Measurements from ENCODE around the gene IQSEC2.
A peak's percentile ranks its signal among the peaks of the same experiment; 100 is the strongest.

Gene IQSEC2

DNA sequence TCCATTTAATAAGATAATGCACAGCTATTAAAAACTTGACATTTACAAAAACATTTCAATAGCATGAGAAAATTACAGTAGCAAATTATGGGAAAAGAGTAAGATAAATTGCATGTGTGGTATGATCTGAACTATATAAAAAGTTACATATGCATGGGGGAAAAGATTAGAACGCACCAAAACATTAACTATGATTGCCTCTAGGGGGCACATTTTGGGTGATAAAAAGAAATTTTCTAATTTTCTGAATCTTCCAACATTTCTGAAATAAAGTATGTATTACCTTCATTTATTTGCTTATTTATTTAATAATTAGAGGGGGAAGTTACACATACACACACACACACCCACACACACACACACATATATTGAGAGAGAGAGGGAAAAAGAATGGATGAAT, 36.8 kb downstream of the IQSEC2 start:
- no peak overlapping the region for H3K27ac ChIP-seq (ENCODE audit: low read depth, low read length)
- H3K36me3 ChIP-seq (ENCODE audit: control insufficient read depth, insufficient read depth, low read length): no peaks in the 10 kb centered on the region
- no peak overlapping the region for H3K9ac ChIP-seq (ENCODE audit: low read length)
- no peaks in the 10 kb centered on the region for H3K27me3 ChIP-seq (ENCODE audit: control insufficient read depth, insufficient read depth, low read length)
- H3K4me3 ChIP-seq (ENCODE audit: low read length): no peak overlapping the region
- H3K4me1 ChIP-seq (ENCODE audit: control insufficient read depth, insufficient read depth, low read length): no peaks in the 10 kb centered on the region

DNA sequence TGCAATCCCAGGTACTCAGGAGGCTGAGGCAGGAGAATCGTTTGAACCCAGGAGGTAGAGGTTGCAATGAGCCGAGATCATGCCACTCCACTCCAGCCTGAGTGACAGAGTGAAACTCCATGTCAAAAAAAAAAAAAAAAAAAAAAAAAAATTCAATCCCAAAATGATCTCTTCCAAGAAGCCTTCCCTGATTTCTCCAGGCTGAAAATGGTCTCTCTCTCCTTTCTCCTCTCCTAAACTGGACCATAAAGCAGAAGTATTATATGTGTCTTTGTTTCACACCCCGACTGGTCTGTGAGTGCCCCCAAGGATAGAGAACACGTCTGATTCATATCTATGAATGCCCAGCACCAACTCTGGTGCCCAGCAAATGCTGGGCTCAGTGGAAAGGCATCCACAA, 39.1 kb downstream of the IQSEC2 start:
- Histone ChIP-seq H3K4me3 (ENCODE audit: low read length) (no peak overlapping the region), H3K27ac (ENCODE audit: low read depth, low read length) (no peak overlapping the region), H3K27me3 (ENCODE audit: control insufficient read depth, insufficient read depth, low read length) (peaks cover 2% of the 10 kb centered on the region), H3K36me3 (ENCODE audit: control insufficient read depth, insufficient read depth, low read length) (no peaks in the 10 kb centered on the region), H3K9ac (ENCODE audit: low read length) (no peak overlapping the region), H3K4me1 (ENCODE audit: control insufficient read depth, insufficient read depth, low read length) (no peaks in the 10 kb centered on the region)

DNA sequence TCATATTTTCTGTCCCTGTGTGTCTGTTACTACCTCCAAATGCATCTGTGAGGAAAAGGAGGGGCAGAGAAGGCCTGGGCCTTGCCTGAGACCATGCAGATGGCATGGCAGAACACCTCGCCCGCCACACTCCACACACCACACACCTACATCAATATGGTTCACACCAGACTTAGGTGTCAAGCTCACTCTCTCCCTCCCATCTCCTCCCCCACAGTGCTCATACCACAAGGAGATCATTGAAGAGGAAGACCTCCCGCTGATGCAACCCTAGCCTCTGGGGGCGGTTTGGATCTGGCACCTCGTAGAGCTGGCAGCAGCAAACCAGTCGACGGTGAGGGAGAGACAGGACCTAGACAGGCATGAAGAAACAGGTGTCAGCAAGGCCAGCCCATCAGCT, 39.8 kb downstream of the IQSEC2 start:
- H3K27ac ChIP-seq (ENCODE audit: low read depth, low read length): no peak overlapping the region
- no peak overlapping the region for H3K4me3 ChIP-seq (ENCODE audit: low read length)
- H3K9ac ChIP-seq (ENCODE audit: low read length): no peak overlapping the region
- no peaks in the 10 kb centered on the region for H3K4me1 ChIP-seq (ENCODE audit: control insufficient read depth, insufficient read depth, low read length)
- no peaks in the 10 kb centered on the region for H3K36me3 ChIP-seq (ENCODE audit: control insufficient read depth, insufficient read depth, low read length)
- peaks cover 2% of the 10 kb centered on the region for H3K27me3 ChIP-seq (ENCODE audit: control insufficient read depth, insufficient read depth, low read length)

DNA sequence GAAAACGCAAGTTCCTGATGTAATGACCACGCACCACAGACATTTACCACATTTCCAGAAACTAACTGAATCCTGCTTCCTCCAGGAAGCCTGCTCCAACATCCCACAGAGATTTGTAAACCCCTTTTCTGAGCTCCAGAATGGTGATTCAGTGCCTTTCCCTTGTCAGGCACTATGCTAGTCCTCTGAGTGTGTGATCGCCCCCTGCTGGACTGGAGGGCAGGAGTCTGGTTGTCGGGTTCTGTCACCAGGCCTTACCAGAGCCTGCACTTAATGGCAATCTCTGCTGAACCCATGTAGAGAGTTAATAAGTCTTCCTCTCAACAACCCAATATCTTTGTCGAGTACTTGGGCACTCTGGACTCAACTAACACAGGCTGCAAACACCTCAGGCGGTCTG, 41.9 kb downstream of the IQSEC2 start:
- no peak overlapping the region for H3K9ac ChIP-seq (ENCODE audit: low read length)
- peaks cover 2% of the 10 kb centered on the region for H3K27me3 ChIP-seq (ENCODE audit: control insufficient read depth, insufficient read depth, low read length)
- H3K4me1 ChIP-seq (ENCODE audit: control insufficient read depth, insufficient read depth, low read length): no peaks in the 10 kb centered on the region
- H3K27ac ChIP-seq (ENCODE audit: low read depth, low read length): no peak overlapping the region
- H3K4me3 ChIP-seq (ENCODE audit: low read length): no peak overlapping the region
- H3K36me3 ChIP-seq (ENCODE audit: control insufficient read depth, insufficient read depth, low read length): no peaks in the 10 kb centered on the region

DNA sequence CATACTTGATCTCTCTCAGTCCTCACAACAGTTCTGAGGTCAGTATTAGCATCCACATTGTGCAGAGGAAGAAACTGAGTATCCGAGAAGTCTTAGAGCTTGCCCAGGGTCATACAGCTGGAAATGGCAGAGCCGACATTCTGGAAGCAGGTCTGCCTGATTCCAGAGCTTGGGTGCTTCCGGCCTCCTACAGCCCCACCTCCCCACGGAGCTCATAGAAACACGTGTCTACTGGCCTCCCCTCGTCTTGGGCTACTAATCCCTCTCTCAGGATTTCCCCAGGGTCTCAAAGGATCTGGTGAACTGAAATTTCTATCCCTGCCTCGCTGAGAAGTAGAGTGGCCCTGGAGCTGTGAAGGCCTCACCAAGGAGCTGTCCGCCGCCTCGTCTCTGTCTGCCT, 44.3 kb downstream of the IQSEC2 start:
- Histone ChIP-seq H3K4me3 (ENCODE audit: low read length) (no peak overlapping the region), H3K4me1 (ENCODE audit: control insufficient read depth, insufficient read depth, low read length) (no peaks in the 10 kb centered on the region), H3K36me3 (ENCODE audit: control insufficient read depth, insufficient read depth, low read length) (no peaks in the 10 kb centered on the region), H3K9ac (ENCODE audit: low read length) (no peak overlapping the region), H3K27me3 (ENCODE audit: control insufficient read depth, insufficient read depth, low read length) (peaks cover 5% of the 10 kb centered on the region), H3K27ac (ENCODE audit: low read depth, low read length) (no peak overlapping the region)

DNA sequence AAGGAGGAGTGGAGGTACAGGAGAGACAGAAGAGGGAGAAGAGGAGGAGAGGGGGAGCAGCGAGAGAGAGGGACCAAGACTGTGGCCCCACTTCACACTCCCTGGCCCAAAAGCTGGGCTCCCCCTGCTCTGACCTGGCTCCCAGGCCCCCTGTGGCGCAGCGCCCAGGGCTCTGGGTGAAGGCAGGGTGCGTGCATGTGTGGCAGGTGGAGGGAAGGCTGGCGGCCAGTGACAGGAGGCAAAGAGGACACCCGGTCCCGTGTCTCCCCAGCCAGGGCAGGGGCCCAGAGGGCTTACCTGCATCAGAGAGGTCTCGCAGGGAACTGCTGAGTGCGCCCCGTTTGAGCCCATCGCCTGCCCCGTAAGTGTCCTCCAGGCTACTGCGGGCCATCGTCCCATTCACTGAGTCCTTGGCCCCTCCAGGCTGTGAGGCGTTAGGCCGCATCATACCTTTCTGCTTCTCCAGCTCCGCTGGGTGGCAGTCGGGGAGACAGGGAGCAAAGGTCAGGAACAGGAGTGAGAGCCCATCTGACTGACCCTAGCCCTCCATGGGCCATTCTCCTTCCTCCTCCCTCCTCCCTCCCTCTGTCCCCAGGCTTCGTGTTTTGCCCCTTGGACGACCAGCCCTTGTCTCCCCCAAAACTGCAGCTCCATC, 45.2 kb downstream of the IQSEC2 start:
- Histone ChIP-seq H3K27ac (ENCODE audit: low read depth, low read length) (no peak overlapping the region), H3K36me3 (ENCODE audit: control insufficient read depth, insufficient read depth, low read length) (no peaks in the 10 kb centered on the region), H3K4me1 (ENCODE audit: control insufficient read depth, insufficient read depth, low read length) (no peaks in the 10 kb centered on the region), H3K27me3 (ENCODE audit: control insufficient read depth, insufficient read depth, low read length) (peaks cover 5% of the 10 kb centered on the region), H3K9ac (ENCODE audit: low read length) (no peak overlapping the region), H3K4me3 (ENCODE audit: low read length) (no peak overlapping the region)

DNA sequence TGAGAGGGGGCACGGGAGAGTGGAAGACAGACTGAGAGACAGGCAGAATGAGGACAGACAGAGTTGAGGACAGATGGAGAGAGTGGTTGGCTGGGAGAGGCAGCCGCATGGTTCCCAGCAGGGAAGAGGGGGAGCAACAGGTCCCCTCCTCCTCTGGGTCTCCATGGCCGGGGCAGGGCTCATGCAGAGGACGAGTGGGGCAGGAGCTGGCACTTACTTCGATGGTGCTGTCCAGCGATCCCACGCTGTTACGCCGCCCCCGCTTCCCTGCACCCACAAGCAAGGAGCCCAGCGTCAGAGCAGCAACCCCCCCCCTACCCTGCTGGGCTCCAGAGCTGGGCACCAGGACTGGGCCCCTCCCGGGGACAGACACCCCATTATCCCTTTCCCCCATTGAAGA, 45.8 kb downstream of the IQSEC2 start:
- Histone ChIP-seq H3K4me3 (ENCODE audit: low read length) (no peak overlapping the region), H3K4me1 (ENCODE audit: control insufficient read depth, insufficient read depth, low read length) (no peaks in the 10 kb centered on the region), H3K9ac (ENCODE audit: low read length) (no peak overlapping the region), H3K36me3 (ENCODE audit: control insufficient read depth, insufficient read depth, low read length) (no peaks in the 10 kb centered on the region), H3K27me3 (ENCODE audit: control insufficient read depth, insufficient read depth, low read length) (peaks cover 5% of the 10 kb centered on the region), H3K27ac (ENCODE audit: low read depth, low read length) (no peak overlapping the region)

DNA sequence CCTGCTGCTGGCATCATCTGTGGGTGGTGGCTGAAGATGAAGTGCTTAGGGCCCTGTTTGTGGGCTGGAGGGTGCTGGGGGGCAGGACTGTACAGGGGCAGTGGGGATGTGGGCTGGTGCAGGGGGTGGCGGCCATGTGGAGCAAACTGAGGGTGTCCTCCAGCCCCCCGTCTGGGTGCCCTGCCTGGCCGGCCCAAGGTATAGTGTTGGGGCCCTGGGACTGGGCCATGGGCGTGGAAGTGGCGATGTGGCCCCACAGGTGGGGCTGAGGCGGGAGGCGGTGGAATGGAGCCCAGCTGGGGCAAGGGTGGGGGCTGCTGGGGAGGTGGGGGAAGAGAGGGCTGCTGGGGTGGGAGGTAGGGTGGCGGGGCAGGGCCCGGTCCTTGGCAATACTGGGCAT, 46.9 kb downstream of the IQSEC2 start:
- no peaks in the 10 kb centered on the region for H3K4me1 ChIP-seq (ENCODE audit: control insufficient read depth, insufficient read depth, low read length)
- no peaks in the 10 kb centered on the region for H3K36me3 ChIP-seq (ENCODE audit: control insufficient read depth, insufficient read depth, low read length)
- no peak overlapping the region for H3K9ac ChIP-seq (ENCODE audit: low read length)
- no peak overlapping the region for H3K27ac ChIP-seq (ENCODE audit: low read depth, low read length)
- H3K4me3 ChIP-seq (ENCODE audit: low read length): no peak overlapping the region
- H3K27me3 ChIP-seq (ENCODE audit: control insufficient read depth, insufficient read depth, low read length): peaks cover 5% of the 10 kb centered on the region

DNA sequence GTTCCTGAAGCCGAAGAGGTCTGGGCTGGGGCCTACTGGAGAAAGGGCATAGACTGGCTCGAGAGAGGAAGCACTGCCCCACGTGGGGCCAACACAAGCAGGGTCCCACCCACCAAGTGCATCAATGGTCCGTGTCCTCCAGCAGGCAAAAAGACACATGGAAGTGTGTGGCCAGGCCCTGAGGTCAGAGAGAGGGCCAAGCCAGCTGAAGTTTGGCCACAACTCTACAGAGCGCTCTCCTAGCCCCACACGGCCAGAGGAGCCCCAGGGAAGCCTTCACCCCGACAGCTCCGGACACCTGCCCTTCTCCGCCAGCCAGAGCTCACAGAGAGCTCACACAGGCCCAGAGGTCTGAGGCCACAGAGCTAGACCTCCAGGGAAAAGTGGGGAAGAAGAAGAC, 47.8 kb downstream of the IQSEC2 start:
- Histone ChIP-seq H3K27ac (ENCODE audit: low read depth, low read length) (no peak overlapping the region), H3K27me3 (ENCODE audit: control insufficient read depth, insufficient read depth, low read length) (peaks cover 3% of the 10 kb centered on the region), H3K4me1 (ENCODE audit: control insufficient read depth, insufficient read depth, low read length) (no peaks in the 10 kb centered on the region)

DNA sequence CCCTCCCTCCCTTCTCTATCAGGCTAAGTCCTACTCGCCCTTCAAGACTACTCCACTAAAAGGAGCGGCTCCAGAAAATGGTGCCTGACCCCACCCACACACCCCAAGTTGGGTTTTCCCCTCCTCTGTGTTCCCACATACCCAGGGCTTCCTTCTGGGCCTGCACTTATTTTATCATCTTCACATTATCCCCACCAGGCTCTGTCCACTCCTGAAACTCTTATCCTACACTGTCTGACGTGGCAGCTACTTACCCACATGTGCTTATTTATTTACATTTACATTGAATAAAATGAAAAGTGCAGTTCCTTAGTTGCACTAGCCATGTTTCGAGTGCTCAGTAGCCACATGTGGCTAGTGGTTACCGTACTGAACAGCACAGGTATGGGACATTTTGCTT, 51.3 kb downstream of the IQSEC2 start:
- Histone ChIP-seq H3K4me3 (ENCODE audit: low read length) (no peak overlapping the region), H3K9ac (ENCODE audit: low read length) (no peak overlapping the region), H3K27me3 (ENCODE audit: control insufficient read depth, insufficient read depth, low read length) (peaks cover 3% of the 10 kb centered on the region), H3K4me1 (ENCODE audit: control insufficient read depth, insufficient read depth, low read length) (no peaks in the 10 kb centered on the region), H3K27ac (ENCODE audit: low read depth, low read length) (no peak overlapping the region), H3K36me3 (ENCODE audit: control insufficient read depth, insufficient read depth, low read length) (no peaks in the 10 kb centered on the region)

More for the DNA sequence above, 47.8 kb downstream of the IQSEC2 start:
- H3K9ac ChIP-seq (ENCODE audit: low read length): no peak overlapping the region
- H3K36me3 ChIP-seq (ENCODE audit: control insufficient read depth, insufficient read depth, low read length): no peaks in the 10 kb centered on the region
- H3K4me3 ChIP-seq (ENCODE audit: low read length): no peak overlapping the region

DNA sequence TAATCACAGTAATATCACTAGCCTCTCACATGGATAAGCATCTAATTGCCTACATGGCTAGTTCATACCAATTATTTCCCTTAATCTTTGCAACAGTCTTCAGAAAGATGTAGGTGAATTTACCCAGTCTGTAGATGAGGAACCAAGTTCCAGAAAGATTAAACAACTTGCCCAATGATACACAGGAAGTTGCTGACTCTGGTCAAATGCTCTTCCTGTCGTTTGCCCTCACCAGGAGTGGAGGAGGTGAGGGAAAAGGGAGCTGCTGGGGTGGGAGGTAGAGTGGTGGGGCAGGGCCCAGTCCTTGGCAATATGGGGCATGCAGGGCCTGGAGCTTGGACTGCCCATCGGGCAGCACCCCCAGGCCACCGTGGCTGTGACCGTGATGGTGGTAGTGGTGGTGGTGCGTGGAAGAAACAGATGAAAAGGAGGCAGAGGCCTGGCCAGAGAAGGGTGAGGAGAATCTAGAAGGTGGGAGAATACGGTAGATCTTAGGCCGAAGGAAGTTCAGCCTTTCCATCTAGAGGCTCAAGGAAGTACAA, 54.1 kb downstream of the IQSEC2 start:
- Histone ChIP-seq H3K27me3 (ENCODE audit: control insufficient read depth, insufficient read depth, low read length) (no peaks in the 10 kb centered on the region), H3K4me3 (ENCODE audit: low read length) (no peak overlapping the region), H3K27ac (ENCODE audit: low read depth, low read length) (no peak overlapping the region), H3K4me1 (ENCODE audit: control insufficient read depth, insufficient read depth, low read length) (peaks cover 14% of the 10 kb centered on the region), H3K9ac (ENCODE audit: low read length) (no peak overlapping the region), H3K36me3 (ENCODE audit: control insufficient read depth, insufficient read depth, low read length) (no peaks in the 10 kb centered on the region)

DNA sequence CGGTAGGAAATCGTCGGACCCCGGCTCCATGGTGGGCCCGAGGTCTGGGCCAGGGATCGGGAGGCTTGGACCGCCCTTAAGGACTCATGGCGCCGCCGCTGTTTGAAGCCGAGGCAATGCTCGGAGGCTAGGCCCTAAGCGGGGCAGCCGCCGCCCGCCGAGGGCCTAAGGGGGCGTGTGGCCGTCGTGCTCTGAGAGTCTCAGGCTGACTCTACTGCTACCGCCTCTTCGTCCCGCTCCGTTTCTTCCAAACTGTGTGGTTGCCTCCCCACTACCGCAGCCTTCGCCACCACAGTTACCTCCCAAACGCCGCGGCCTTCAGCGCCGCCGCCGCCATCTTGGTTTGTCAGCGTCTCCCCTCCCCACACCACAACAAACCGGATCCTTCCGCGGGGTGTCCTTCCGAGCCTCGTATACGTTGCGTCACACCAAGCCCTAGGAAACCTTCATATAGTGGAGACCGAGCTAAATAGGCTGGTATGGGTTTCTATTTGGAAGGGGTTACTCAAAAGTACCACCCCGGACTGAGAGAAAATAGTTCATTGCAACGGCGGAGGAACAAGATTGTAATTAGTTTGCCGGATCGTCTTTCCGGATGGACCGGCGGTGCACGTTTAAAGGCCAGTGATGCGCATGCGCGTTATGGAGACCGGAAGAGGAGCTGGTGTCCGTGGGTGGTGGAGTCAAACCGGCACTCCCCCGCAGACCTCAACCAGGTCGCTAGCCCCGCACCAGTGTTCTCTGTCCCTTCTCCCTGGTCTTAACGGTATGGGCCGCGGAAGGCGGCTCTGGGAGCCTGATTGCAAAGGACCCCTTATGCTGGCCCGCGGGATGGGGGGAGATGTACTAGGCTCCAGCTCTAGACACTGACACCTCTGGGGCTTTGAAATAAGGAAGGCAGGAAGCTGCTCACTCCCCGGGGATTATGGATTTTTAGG, 56.3 kb downstream of the IQSEC2 start, which contains the start of gene KDM5C:
TSS of gene KDM5C (minus strand) at position 348 of the 938 bp plus-strand sequence. CDS start at position 30, 318 bp downstream.
- peak within 1 kb of the TSS; percentile 91 for H3K9ac ChIP-seq (ENCODE audit: low read length)
- peak within 1 kb of the TSS; percentile 89 for H3K4me3 ChIP-seq (ENCODE audit: low read length)
- peaks cover 15% of the 10 kb centered on the region for H3K4me1 ChIP-seq (ENCODE audit: control insufficient read depth, insufficient read depth, low read length)
- no peaks in the 10 kb centered on the region for H3K27me3 ChIP-seq (ENCODE audit: control insufficient read depth, insufficient read depth, low read length)
- peaks cover 4% of the 10 kb centered on the region for H3K36me3 ChIP-seq (ENCODE audit: control insufficient read depth, insufficient read depth, low read length)
- peak within 1 kb of the TSS; percentile 92 for H3K27ac ChIP-seq (ENCODE audit: low read depth, low read length)

Data from rectal smooth muscle tissue (tissue), 1 donor.